Right kidney (tissue), 1 donor: Measurements from ENCODE around the gene SEPHS2.
"Not testable (repeated sequence)": the region's sequence is repeated elsewhere in the genome, so short reads cannot be mapped to it uniquely, and the experiment has no call there.

Experiments
- DNase-seq: peaks from one replicate; pipeline ENCODE4 v3.0.0-alpha.2; 2016

The SEPHS2 gene

GRCh38 chr16:30470632-30470995, 24.9 kb upstream of the SEPHS2 start:
- DNase-seq, result no peak

GRCh38 chr16:30470170-30470512, 24.5 kb upstream of the SEPHS2 start:
- no peak for DNase-seq

GRCh38 chr16:30464078-30464477, 18.4 kb upstream of the SEPHS2 start:
- DNase-seq, result no peak

GRCh38 chr16:30461426-30461825, 15.8 kb upstream of the SEPHS2 start:
- DNase-seq, result not testable (repeated sequence)

- no peak for DNase-seq
Measured at GRCh38 chr16:30459456-30459855, 13.8 kb upstream of the SEPHS2 start.

GRCh38 chr16:30458561-30459394, 13.1 kb upstream of the SEPHS2 start:
- DNase-seq, result no peak

- DNase-seq, result no peak
Measured at GRCh38 chr16:30457743-30458560, 12.3 kb upstream of the SEPHS2 start.

- no peak for DNase-seq
Measured at GRCh38 chr16:30457256-30457655, 11.6 kb upstream of the SEPHS2 start.

GRCh38 chr16:30456302-30456701, 10.6 kb upstream of the SEPHS2 start:
- no peak for DNase-seq

GRCh38 chr16:30452709-30453580, 7.3 kb upstream of the SEPHS2 start:
- DNase-seq, result not testable (repeated sequence)

- no peak for DNase-seq
Measured at GRCh38 chr16:30449116-30449435, 3.4 kb upstream of the SEPHS2 start.

GRCh38 chr16:30447512-30448226, 2.0 kb upstream of the SEPHS2 start:
- DNase-seq, result peak; percentile 32

GRCh38 chr16:30446203-30446595, 525 bp upstream of the SEPHS2 start:
- no peak for DNase-seq

- DNase-seq, result no peak
Measured at GRCh38 chr16:30445149-30445407, 596 bp downstream of the SEPHS2 start.

- no peak for DNase-seq
Measured at GRCh38 chr16:30444231-30445148, 1.2 kb downstream of the SEPHS2 start.

GRCh38 chr16:30443631-30444030, 2.0 kb downstream of the SEPHS2 start:
- DNase-seq, result no peak

GRCh38 chr16:30439720-30440348, 5.8 kb downstream of the SEPHS2 start:
- DNase-seq, result no peak

GRCh38 chr16:30438835-30439234, 6.8 kb downstream of the SEPHS2 start:
- DNase-seq, result no peak

GRCh38 chr16:30437511-30438046, 8.1 kb downstream of the SEPHS2 start:
- DNase-seq, result no peak

GRCh38 chr16:30434852-30435251, 10.8 kb downstream of the SEPHS2 start:
- DNase-seq, result no peak
